Activated gamma-delta T cell treated with anti-CD3 and anti-CD28 coated beads, Interleukin-2, amount 50 U/mL, for 16 hours (primary cell): ENCODE data around the gene CLOCK.
A peak's percentile ranks its signal among the peaks of the same experiment; 100 is the strongest.
"Not testable (repeated sequence)": the region's sequence is repeated elsewhere in the genome, so short reads cannot be mapped to it uniquely, and the experiment has no call there.

Experiments used
- DNase-seq: peaks from one replicate; pipeline ENCODE4 v3.0.0-alpha.2; 2020; ENCODE audit warnings: low read depth

CLOCK gene

GRCh38 chr4:55546756-55547465 is at the start of gene CLOCK:
CLOCK (minus strand) TSS chr4:55546909; CDS start chr4:55482785, 64,124 bp downstream.
- DNase-seq = peak; percentile 71

- DNase-seq = no peak
These were observed 45.3 kb upstream of the CLOCK start, which contains the start of gene PDCL2 for GRCh38 chr4:55592014-55592413. PDCL2 (minus strand) TSS chr4:55592245; CDS start chr4:55592109, 136 bp downstream.

GRCh38 chr4:55588160-55588559 is 41.5 kb upstream of the CLOCK start:
- no peak for DNase-seq

- not testable (repeated sequence) for DNase-seq
These were observed 36.1 kb upstream of the CLOCK start for GRCh38 chr4:55582773-55583172.

GRCh38 chr4:55578341-55579010 is 31.8 kb upstream of the CLOCK start:
- DNase-seq = no peak

- DNase-seq = no peak
These were observed 28.8 kb upstream of the CLOCK start for GRCh38 chr4:55575513-55575912.

- no peak for DNase-seq
These were observed 27.5 kb upstream of the CLOCK start for GRCh38 chr4:55574252-55574651.

- DNase-seq = no peak
These were observed 25.1 kb upstream of the CLOCK start for GRCh38 chr4:55571806-55572205.

- DNase-seq = no peak
These were observed 22.3 kb upstream of the CLOCK start for GRCh38 chr4:55568905-55569504.

- no peak for DNase-seq
These were observed 15.2 kb upstream of the CLOCK start for GRCh38 chr4:55561889-55562288.

- DNase-seq = no peak
These were observed 13.4 kb upstream of the CLOCK start for GRCh38 chr4:55560096-55560495.

- no peak for DNase-seq
These were observed 7.8 kb upstream of the CLOCK start for GRCh38 chr4:55554453-55555030.

- DNase-seq = no peak
These were observed 6.9 kb upstream of the CLOCK start for GRCh38 chr4:55553441-55554201.

GRCh38 chr4:55551964-55552363 is 5.3 kb upstream of the CLOCK start:
- DNase-seq = not testable (repeated sequence)

- no peak for DNase-seq
These were observed 3.2 kb upstream of the CLOCK start for GRCh38 chr4:55549888-55550287.

GRCh38 chr4:55547918-55548317 is 1.2 kb upstream of the CLOCK start:
- DNase-seq = no peak

GRCh38 chr4:55547466-55547770 is 709 bp upstream of the CLOCK start:
- DNase-seq = no peak

GRCh38 chr4:55546506-55546755 is 278 bp downstream of the CLOCK start:
- no peak for DNase-seq

GRCh38 chr4:55545641-55546505 is 836 bp downstream of the CLOCK start:
- DNase-seq = peak; percentile 24

- no peak for DNase-seq
These were observed 1.6 kb downstream of the CLOCK start for GRCh38 chr4:55545151-55545550.

- no peak for DNase-seq
These were observed 2.9 kb downstream of the CLOCK start for GRCh38 chr4:55543858-55544257.

- no peak for DNase-seq
These were observed 6.4 kb downstream of the CLOCK start for GRCh38 chr4:55540271-55540670.
